NCI-H2227 (cell line): Measurements from ENCODE around the gene NEIL1.
A peak's percentile ranks its signal among the peaks of the same experiment; 100 is the strongest.
"Not testable (repeated sequence)": the region's sequence is repeated elsewhere in the genome, so short reads cannot be mapped to it uniquely, and the experiment has no call there.

Experiments
- DNase-seq: peaks from one replicate; lab custom pipeline; 2025; ENCODE audit not compliant: unreplicated experiment; lab: John Stamatoyannopoulos, UW

The NEIL1 gene

GRCh38 chr15:75346796-75347221, at the start of gene NEIL1:
TSS of gene NEIL1 (plus strand) at chr15:75347039. CDS start at chr15:75348906, 1,867 bp downstream.
- DNase-seq, result no peak

DNA sequence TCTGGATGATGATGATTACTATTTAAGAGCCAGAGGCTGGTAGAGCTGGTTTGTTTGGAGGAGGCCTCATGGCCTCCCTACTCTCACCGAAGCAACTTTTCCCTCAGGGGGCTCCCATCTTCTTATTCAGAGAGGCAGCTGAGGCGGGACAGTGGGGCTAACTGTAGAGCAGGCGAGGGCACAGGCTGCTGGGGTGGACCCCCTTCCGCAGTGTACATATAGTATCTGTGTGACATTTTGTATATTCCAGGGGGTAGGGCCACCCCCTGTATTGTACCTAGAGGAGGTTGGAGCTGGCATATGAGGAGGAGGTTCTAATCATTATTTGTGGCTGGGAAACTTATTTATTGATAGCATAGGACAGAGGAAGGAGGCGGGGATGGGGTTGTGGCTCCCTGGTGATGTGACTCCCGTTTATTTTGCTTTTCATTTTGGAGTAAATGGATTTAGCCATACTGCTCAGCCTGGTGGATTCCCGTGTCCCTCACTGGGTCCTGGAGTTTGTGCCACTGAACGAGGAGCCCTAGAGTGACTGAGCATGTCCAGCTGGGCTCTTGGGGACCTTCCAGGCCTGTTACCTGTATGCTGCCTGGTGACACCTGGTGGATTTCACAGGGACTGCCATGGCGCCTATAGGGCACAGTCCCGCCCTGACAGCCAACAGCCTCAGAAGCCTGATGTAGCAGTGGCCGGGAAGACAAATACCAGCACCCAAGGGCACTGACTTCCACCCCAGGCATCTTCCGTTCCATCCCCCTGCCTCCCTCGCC, 48.1 kb upstream of the NEIL1 start:
- DNase-seq, result not testable (repeated sequence)

DNA sequence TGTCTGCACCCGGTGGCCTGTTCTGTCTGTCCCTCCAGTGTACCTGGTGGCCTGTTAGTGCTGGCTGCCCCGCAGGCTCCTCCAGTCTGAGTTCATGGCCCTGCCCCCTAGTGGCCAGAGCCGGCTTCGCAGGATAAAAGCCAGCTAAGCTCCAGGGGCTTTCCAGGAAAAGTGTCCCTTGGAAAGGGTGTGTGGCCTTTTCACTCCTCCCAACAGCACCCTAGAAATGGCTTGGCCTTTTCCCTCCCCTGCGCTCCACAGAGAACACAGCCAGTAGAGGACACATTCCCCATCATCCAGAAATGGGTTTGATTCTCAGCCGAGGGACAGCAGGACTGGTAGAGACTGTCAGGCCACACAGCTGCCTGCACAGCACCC, 47.5 kb upstream of the NEIL1 start:
- not testable (repeated sequence) for DNase-seq

- not testable (repeated sequence) for DNase-seq
These were observed 46.8 kb upstream of the NEIL1 start for GRCh38 chr15:75300026-75300425.

GRCh38 chr15:75302318-75302717, 44.5 kb upstream of the NEIL1 start:
- DNase-seq, result no peak

DNA sequence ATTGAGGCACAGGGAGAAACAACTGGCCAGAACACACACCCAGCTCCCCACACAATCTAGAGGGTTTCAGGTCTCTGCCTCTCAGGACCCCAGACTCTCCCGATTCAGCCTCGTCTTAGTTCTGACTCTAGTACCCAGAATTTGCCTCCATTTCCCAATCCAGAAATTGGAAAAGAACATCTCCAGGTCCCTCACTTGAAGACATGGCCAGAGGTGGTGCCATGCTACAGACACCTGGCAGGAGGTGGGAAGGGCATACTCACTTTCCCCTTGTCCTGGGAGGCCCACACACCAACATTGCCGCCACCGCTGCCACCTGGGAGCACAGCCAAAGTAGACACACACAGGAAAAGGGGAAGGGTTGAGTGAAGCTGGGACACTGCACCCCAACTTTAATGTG, 44.1 kb upstream of the NEIL1 start:
- not testable (repeated sequence) for DNase-seq

- DNase-seq, result no peak
These were observed 40.7 kb upstream of the NEIL1 start for GRCh38 chr15:75306188-75306587.

DNA sequence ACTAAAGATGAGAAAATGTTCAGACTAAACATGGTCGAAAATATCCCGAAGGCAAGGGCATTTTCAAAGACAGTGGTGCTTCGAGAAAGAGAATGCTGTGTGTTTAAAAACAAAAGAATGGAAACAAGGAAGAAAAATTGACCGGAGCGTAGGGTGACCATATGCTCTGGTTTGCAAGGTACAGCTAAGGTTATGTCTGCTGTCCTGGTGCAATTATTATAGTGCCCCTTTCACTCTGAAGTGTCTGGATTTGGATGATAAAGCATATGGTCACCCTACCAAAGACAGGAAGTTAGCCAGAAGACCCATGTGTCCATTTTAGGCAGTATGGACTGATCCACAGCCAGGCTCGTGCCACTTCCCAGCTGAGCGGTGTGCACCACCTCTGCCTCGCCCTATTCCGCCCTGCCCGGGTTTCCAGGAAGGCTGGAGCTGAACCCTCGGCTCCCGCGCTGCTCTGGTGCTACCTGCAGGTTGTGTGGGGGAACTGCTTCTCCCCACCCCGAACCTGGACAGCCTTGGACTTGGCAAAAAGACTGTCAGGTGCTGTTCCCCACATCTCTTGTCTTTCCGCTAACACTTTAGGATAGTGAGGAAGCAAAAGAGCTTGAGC, 39.0 kb upstream of the NEIL1 start:
- DNase-seq, result peak; percentile 27

DNA sequence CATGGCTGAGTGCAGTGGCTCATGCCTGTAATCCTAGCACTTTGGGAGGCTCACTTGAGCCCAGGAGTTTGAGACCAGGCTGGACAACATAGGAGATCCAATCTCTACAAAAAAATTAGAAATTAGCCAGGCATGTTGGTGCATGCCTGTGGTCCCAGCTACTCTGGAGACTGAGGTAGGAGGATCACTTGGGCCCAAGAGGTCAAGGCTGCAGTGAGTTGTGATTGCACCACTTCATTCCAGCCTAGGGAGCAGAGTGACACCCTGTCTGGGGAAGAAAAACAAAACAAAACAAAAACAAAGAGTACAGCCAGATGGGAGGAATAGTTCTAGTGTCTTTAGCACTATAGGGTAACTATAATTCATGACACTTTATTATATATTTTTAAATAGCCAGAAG, 37.1 kb upstream of the NEIL1 start:
- no peak for DNase-seq

- DNase-seq, result not testable (repeated sequence)
These were observed 34.3 kb upstream of the NEIL1 start for GRCh38 chr15:75312548-75312947.

- no peak for DNase-seq
These were observed 33.6 kb upstream of the NEIL1 start for GRCh38 chr15:75313116-75313845.

- no peak for DNase-seq
These were observed 32.1 kb upstream of the NEIL1 start for GRCh38 chr15:75314552-75315290.

DNA sequence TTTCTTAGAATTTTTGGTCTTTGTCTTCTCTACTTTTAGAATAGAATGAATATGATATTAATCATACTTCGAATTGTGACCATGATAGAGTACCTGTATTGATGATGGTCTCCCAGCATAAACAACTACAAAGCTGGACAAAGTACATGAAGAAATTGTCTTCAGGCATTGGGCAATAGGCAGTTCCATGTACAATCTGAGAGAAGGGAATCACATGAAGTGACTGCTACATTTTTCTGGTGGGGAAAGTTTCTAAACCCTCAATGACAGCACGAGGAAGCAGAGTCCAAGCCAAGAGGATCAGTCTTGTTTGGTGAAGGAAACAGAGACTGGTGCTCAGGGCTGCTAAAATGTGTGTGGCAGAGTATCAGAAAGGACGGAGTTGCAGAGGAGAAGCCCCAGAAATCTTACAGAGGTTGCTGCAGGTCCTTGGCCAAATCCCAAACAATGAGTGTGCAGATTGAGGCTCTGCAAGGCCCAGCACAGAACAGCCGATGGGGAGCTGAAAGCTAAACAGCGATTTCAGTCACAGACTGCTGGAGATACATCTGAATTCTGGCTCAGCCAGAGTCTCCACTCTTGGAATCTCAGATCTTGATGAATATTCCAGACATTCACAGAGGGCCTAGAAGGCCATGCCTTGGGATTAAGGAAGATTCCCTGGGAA, 27.5 kb upstream of the NEIL1 start:
- not testable (repeated sequence) for DNase-seq

DNA sequence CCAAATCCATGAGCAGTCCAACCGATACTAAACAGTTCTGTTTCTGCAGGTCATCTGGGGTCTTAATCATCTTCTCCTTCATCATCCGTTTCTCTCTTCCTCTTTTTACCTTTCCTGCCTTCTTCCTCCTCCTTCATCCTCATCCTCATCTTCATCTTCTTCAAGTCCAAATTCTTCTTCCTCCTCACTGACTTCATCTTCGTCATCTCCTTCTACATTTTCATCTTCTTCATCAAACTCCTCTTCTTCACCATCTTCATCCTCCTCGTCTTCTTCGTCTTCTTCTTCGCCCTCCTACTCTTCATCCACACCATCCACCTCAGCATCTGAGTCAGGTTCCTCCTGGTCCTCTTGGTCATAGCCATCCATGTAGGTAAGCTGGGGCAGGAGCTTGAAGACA, 25.1 kb upstream of the NEIL1 start:
- DNase-seq, result no peak

- DNase-seq, result no peak
These were observed 20.9 kb upstream of the NEIL1 start for GRCh38 chr15:75325922-75326321.

DNA sequence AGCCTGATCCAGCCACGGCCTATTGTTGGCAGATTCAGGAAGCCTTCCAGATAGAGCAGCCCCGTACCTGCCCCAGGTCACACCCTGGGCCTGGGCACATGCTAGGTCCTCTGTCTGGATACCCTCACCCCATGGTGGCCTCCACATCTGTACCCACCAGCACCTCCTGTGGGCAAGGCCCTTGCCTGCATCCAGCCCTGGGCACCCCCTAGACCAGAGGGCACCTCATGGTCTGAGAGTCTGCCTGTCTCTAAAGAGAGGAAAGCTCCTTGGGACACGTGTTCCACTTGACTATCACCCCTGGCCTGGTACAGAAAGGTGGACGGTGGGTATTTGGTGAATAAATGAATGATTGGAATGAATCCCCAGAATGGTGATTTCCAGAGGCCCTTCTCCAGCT, 19.8 kb upstream of the NEIL1 start:
- no peak for DNase-seq

GRCh38 chr15:75327491-75327890, 19.3 kb upstream of the NEIL1 start:
- no peak for DNase-seq

DNA sequence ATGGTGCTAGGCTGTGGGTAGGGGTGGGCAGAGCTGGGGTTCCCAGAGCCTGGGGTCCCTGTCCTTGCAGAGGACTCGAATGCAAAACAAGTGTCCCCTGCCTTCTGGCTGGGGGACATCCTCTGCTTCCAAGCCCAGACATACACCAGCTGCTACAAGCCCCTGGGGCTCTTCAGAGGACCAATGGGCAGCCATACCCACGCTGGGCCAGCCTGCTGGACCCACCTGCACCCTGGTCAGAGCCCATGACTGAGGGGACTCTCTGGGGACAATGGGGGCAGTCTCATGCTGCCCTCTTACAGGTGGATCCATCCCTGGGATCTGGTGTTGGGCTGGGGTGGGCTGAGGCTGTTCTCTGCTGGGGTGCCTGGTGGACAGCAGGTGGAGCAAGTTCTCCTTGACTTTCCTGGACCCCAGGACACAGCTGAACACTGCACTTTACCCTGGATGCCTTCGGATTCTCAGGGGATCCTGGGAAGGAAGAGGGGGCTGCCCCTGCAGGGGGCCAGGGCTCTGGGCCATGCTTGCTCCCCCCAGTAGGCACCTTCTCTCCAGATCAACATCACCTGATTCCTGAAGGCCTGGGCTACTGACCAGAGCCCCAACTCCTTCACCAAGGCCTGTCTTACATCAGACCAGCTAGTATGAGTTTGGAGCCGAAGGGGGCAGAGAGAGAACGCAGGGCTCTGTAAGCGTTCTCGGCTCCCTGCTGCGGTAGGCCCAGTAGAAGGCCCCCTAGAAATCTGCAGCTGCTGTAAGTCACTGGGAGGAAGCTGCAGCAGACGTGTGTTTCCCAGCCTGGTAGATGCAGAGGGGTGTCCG, 18.1 kb upstream of the NEIL1 start:
- no peak for DNase-seq

DNA sequence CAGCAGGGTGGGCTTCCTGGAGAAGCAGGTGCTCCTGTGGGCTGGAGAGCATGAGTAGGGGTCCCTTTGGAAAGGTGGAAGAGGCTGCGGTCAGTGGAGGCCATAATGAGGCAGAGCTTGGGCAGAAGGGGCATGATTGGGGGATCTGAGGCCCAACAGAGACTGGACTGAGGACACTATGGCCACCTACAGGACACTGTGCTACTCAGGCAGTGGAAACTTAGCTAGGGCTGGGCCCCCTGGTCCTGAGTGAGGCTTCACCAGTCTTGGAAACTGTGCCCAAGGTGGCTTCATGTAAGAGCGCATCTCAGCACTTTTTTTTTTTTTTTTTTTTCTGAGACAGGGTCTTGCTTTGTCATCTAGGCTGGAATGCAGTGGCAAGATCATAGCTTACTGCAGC, 17.3 kb upstream of the NEIL1 start:
- no peak for DNase-seq

DNA sequence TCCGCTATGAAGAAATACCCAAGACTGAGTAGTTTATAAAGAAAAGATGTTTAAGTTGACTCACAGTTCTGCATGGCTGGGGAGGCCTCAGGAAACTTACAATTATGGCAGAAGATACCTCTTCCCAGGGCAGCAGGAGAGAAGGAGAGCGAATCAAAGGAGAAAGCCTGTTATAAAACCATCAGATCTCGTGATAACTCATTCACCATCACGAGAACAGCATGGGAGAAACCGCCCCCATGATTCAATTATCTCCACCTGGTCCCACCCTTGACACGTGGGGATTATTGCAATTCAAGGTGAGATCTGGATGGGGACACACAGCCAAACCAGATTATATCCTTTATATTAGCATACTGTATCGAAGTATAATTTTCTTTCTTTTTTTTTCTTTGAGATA, 14.7 kb upstream of the NEIL1 start:
- not testable (repeated sequence) for DNase-seq
